ENCODE measurements around the gene HOXA10. TPM values are rescaled to one million over a fixed set of nuclear protein-coding genes. Genes with fewer than 3 reads are reported as not detected.

The HOXA10 gene
- total RNA-seq, 3 donors from 2014 or later = 25.0 to 56.9 (median 25.8) TPM

GRCh38 chr7:27191161-27191731, 17.1 kb upstream of the HOXA10 start:
- DNase-seq (peak; percentile 33 to 54 (median 39)), ATAC-seq (no peak)
- Histone ChIP-seq H3K4me1 (ENCODE audit: low read depth) (peaks cover 40% of the 10 kb centered on the region), H3K4me3 (no peak overlapping the region), H3K36me3 (ENCODE audit: low read depth) (no peaks in the 10 kb centered on the region), H3K9me3 (no peaks in the 10 kb centered on the region)
- intact Hi-C loops (cut with DNase I, micrococcal nuclease) = loop anchor here in 1 of 2 donors (10.0 kb wide), 2 partner anchors 734 to 834 kb away; no protein-coding TSS in a partner anchor
- TF ChIP-seq, protein P1, sequence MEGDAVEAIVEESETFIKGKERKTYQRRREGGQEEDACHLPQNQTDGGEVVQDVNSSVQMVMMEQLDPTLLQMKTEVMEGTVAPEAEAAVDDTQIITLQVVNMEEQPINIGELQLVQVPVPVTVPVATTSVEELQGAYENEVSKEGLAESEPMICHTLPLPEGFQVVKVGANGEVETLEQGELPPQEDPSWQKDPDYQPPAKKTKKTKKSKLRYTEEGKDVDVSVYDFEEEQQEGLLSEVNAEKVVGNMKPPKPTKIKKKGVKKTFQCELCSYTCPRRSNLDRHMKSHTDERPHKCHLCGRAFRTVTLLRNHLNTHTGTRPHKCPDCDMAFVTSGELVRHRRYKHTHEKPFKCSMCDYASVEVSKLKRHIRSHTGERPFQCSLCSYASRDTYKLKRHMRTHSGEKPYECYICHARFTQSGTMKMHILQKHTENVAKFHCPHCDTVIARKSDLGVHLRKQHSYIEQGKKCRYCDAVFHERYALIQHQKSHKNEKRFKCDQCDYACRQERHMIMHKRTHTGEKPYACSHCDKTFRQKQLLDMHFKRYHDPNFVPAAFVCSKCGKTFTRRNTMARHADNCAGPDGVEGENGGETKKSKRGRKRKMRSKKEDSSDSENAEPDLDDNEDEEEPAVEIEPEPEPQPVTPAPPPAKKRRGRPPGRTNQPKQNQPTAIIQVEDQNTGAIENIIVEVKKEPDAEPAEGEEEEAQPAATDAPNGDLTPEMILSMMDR (IDR thresholded peaks at IDR 0.05) = no peak

DNA sequence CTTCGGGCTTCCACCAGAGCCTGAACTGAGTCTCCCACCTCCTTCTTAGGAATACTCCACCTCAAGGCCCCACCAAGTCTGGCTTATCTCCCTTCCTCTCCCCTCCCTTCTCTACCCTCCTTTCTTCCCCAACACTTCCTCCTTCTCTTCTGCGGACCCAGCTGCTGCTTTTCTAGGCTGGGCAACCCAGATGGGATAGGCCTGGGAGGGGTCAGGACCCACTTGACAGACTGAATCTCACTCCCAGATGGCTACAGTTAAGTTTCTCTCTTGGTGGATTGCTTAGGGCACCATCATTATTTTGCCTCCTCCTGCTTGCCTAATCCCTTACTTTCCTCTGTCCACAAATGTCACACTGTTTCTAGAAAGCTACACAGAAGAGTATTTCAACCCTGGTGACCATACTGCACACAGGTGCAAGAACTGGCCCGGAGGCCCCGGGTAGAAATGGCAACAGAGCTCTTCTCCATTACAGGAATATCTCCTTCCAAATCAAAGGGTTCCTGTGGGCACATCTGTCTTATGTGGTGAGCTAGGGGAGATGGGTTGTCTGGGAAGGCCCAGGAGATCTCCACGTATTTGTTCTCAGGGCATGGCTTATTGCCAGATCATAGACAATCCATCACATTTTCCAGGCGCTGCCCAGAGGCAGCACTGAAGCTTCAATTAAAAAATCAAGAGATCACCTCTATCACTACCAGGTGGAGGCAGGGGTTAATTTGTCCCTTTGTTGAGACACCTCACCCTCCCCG, 16.1 kb upstream of the HOXA10 start:
- ATAC-seq (peak; percentile 18), DNase-seq (peak; percentile 26 to 61 (median 55))
- Histone ChIP-seq H3K36me3 (ENCODE audit: low read depth) (no peaks in the 10 kb centered on the region), H3K4me3 (no peak overlapping the region), H3K4me1 (ENCODE audit: low read depth) (peaks cover 49% of the 10 kb centered on the region), H3K9me3 (no peaks in the 10 kb centered on the region)
- TF ChIP-seq, protein P1 (IDR thresholded peaks at IDR 0.05) = no peak
- intact Hi-C loops (cut with DNase I, micrococcal nuclease) = loop anchor here in 1 of 2 donors (10.0 kb wide), 2 partner anchors 735 to 835 kb away; no protein-coding TSS in a partner anchor

DNA sequence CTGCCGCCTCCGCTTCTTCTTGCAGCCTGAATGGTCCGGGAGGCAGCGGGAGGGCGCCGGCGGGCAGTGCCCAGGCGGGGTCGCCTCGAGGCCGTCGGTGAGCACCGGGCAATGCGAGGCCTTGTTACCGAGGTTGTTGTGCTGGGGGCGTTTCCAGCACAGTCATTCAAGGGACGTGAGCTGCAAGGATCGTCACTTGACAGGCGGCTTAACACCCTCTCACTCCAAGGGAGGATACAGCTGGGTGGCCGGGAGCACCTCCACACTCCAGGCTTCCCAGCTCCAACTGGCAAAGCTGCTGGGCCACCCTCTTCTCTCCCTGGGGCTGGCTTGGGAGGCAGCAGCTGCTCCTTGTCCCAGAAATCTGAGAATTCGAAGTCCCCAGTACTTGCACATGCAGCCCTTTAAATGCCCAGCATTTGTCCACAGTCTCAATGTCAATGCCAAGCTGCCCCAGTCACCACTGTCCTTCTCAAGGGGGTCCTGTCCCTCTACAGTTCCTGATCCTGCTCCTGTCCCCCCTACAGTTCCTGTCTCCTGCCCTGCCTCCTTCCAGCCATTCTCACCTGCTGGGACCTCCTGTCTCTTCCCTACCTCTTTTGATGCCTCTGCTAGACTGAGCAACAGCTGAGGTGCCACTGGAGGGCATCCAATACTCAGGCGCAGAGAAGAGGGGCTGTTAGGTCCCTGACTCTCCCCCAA, 15.3 kb upstream of the HOXA10 start:
- TF ChIP-seq, protein P1 (IDR thresholded peaks at IDR 0.05) = no peak
- peak in 2 of 3 donors; percentile 73 to 81 for DNase-seq
- Histone ChIP-seq H3K9me3 (no peaks in the 10 kb centered on the region), H3K36me3 (ENCODE audit: low read depth) (no peaks in the 10 kb centered on the region), H3K4me3 (peak overlapping the region; percentile 6), H3K4me1 (ENCODE audit: low read depth) (peaks cover 49% of the 10 kb centered on the region)
- intact Hi-C loops (cut with DNase I, micrococcal nuclease) = no loop called here
- ATAC-seq = peak; percentile 49

DNA sequence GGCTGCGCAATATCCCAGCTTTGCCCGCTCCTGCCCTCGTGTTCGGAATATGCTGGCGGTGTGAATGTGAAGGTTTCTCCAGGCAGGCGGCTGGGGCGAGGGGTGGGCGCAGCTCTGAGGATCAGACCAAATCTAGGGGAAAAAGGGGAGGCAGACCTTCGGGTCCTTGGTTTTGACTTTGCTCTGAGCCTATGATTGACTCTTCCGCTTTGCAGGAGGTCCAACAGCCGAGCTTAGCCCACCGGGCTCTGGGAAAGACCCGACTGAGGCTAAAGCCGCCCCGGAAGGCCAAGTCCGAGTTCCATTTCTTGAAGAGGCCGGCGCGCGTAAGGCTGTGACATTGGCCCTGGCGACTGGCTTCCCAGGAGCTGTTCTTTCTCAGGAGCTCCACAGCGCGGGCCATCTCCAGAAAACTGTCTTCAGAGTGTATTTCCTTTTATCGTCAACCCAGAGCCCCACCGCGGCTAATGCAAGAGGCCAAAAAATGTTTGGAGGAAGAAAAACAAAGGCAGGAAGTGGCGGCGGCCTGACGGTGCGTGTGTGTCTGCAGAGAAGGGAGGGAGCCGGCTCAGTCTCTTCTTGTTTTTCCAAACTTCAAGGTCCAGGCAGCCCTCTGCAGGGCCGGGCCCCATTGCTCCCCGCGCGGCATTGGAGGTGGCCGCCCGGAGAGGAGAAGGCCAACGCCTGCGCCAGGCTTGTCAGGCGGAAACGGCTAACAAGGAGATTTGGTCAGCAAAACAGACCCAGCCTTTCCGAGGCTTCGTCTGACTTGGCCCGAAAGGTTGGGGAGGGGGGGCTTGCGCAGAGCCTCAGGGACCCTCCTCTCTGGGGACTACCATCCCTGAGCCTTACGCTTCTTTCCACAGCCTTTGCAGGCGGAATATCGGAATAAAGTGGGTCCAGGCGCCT, 14.5 kb upstream of the HOXA10 start:
- ATAC-seq (peak; percentile 3), DNase-seq (peak in 2 of 3 donors; percentile 60 to 70)
- H3K36me3 ChIP-seq (ENCODE audit: low read depth) = no peaks in the 10 kb centered on the region
- H3K4me3 ChIP-seq = peak overlapping the region; percentile 13
- intact Hi-C loops (cut with DNase I, micrococcal nuclease) = no loop called here
- peaks cover 49% of the 10 kb centered on the region for H3K4me1 ChIP-seq (ENCODE audit: low read depth)
- TF ChIP-seq, protein P1 (IDR thresholded peaks at IDR 0.05) = no peak
- H3K9me3 ChIP-seq = no peaks in the 10 kb centered on the region

All from mucosa of descending colon (tissue), 3 donors.